Measurements from ENCODE around the gene KMO.

The KMO gene

GRCh38 chr1:241627453-241628259 lies 95.5 kb downstream of the KMO start:
- no peak for TF ChIP-seq REST (IDR thresholded peaks at IDR 0.05; ENCODE audit: insufficient read depth in 1 of 2, low read depth in 2 of 2, low read length in 2 of 2)
- no peak for TF ChIP-seq TAF1 (IDR thresholded peaks at IDR 0.05; ENCODE audit: borderline replicate concordance, insufficient read depth, low read length)
- no peak for TF ChIP-seq SIN3A (IDR thresholded peaks at IDR 0.05; ENCODE audit: borderline replicate concordance, insufficient read depth, low read length)
- no peak for TF ChIP-seq POLR2AphosphoS5 (IDR thresholded peaks at IDR 0.05; ENCODE audit: low read depth, low read length)
- TF ChIP-seq FOXP2 (optimal IDR thresholded peaks at IDR 0.05; ENCODE audit: borderline replicate concordance, extremely low read depth, extremely low read length, insufficient read depth), result no peak

- TF ChIP-seq TAF1 (IDR thresholded peaks at IDR 0.05; ENCODE audit: borderline replicate concordance, insufficient read depth, low read length), result no peak
- no peak for TF ChIP-seq FOXP2 (optimal IDR thresholded peaks at IDR 0.05; ENCODE audit: borderline replicate concordance, extremely low read depth, extremely low read length, insufficient read depth)
- no peak for TF ChIP-seq SIN3A (IDR thresholded peaks at IDR 0.05; ENCODE audit: borderline replicate concordance, insufficient read depth, low read length)
- no peak for TF ChIP-seq REST (IDR thresholded peaks at IDR 0.05; ENCODE audit: insufficient read depth in 1 of 2, low read depth in 2 of 2, low read length in 2 of 2)
- TF ChIP-seq POLR2AphosphoS5 (IDR thresholded peaks at IDR 0.05; ENCODE audit: low read depth, low read length), result no peak
Measured at GRCh38 chr1:241630005-241630404, 97.8 kb downstream of the KMO start.

DNA sequence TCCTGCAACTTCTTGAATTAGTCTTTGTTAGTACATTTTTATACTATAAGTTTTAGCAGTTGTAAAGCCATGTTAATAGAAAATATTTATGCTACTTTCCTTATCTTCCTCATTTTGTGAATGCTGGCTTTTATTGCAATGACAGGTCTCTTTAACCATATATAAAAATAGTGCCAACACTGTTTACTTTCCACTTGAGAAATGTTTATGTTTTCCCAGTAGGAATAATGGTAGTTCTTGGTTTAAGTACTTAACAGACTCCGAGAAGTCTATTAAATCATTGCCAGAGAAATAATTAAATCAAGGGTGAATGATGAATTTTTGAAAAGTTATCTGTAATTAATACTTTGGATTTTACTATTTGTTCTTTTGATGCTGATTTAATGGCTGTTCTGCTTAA lies 98.3 kb downstream of the KMO start:
- no peak for TF ChIP-seq TAF1 (IDR thresholded peaks at IDR 0.05; ENCODE audit: borderline replicate concordance, insufficient read depth, low read length)
- no peak for TF ChIP-seq POLR2AphosphoS5 (IDR thresholded peaks at IDR 0.05; ENCODE audit: low read depth, low read length)
- no peak for TF ChIP-seq SIN3A (IDR thresholded peaks at IDR 0.05; ENCODE audit: borderline replicate concordance, insufficient read depth, low read length)

- TF ChIP-seq FOXP2 (optimal IDR thresholded peaks at IDR 0.05; ENCODE audit: borderline replicate concordance, extremely low read depth, extremely low read length, insufficient read depth), result no peak
- no peak for TF ChIP-seq SIN3A (IDR thresholded peaks at IDR 0.05; ENCODE audit: borderline replicate concordance, insufficient read depth, low read length)
- no peak for TF ChIP-seq TAF1 (IDR thresholded peaks at IDR 0.05; ENCODE audit: borderline replicate concordance, insufficient read depth, low read length)
- no peak for TF ChIP-seq POLR2AphosphoS5 (IDR thresholded peaks at IDR 0.05; ENCODE audit: low read depth, low read length)
- no peak for TF ChIP-seq REST (IDR thresholded peaks at IDR 0.05; ENCODE audit: insufficient read depth in 1 of 2, low read depth in 2 of 2, low read length in 2 of 2)
Measured at GRCh38 chr1:241630899-241631298, 98.7 kb downstream of the KMO start.

DNA sequence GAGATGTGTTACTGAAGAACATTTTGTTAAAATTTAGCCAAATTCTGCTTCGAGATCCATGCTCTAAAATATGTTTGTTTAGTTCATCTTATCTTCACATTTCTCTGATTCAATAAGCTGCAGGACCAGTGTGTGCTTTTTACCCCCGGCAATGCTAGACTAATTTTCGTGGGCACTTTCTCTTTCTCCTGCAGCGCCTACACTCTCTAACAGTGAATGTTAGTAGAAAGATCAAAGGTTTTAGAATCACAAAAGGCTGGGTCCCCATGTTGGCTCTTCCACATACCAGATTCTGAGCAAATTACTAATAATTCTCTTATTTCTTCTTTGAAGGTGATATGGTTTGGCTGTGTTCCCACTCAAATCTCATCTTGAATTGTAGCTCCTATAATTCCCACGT lies 99.5 kb downstream of the KMO start:
- TF ChIP-seq SIN3A (IDR thresholded peaks at IDR 0.05; ENCODE audit: borderline replicate concordance, insufficient read depth, low read length) (no peak), REST (IDR thresholded peaks at IDR 0.05; ENCODE audit: insufficient read depth in 1 of 2, low read depth in 2 of 2, low read length in 2 of 2) (no peak), POLR2AphosphoS5 (IDR thresholded peaks at IDR 0.05; ENCODE audit: low read depth, low read length) (no peak), FOXP2 (optimal IDR thresholded peaks at IDR 0.05; ENCODE audit: borderline replicate concordance, extremely low read depth, extremely low read length, insufficient read depth) (no peak), TAF1 (IDR thresholded peaks at IDR 0.05; ENCODE audit: borderline replicate concordance, insufficient read depth, low read length) (no peak)

All from PFSK-1 (cell line).